NCI-H748 (cell line): Measurements from ENCODE around the gene EIF1.
A peak's percentile ranks its signal among the peaks of the same experiment; 100 is the strongest.
"Not testable (repeated sequence)": the region's sequence is repeated elsewhere in the genome, so short reads cannot be mapped to it uniquely, and the experiment has no call there.

Experiments used
- DNase-seq: peaks from one replicate; lab custom pipeline; 2025; ENCODE audit not compliant: unreplicated experiment; lab: John Stamatoyannopoulos, UW

EIF1 gene

DNA sequence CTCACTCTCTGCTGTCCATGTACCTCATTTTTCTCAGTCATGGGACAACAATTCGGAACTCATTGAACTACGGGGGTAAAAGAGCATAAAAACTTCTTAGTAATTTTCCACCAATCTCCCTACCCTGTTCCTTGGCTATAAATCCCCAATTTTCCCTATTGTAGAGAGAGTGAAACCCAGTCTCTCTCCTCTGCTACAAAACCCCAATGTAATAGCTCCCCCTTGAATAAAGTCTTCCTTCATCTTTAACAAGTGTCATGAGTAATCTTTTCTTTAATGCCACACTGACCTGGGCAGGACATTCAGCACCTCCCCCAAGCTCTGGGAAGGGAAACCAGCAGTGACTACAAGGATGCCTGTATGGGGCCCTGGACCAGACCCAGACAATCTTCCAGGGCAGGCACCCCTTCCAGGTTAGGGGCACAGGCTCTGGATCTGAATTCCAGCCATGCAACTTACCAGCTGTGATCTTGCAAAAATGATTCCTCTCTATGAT is 10.2 kb upstream of the EIF1 start:
- no peak for DNase-seq

DNA sequence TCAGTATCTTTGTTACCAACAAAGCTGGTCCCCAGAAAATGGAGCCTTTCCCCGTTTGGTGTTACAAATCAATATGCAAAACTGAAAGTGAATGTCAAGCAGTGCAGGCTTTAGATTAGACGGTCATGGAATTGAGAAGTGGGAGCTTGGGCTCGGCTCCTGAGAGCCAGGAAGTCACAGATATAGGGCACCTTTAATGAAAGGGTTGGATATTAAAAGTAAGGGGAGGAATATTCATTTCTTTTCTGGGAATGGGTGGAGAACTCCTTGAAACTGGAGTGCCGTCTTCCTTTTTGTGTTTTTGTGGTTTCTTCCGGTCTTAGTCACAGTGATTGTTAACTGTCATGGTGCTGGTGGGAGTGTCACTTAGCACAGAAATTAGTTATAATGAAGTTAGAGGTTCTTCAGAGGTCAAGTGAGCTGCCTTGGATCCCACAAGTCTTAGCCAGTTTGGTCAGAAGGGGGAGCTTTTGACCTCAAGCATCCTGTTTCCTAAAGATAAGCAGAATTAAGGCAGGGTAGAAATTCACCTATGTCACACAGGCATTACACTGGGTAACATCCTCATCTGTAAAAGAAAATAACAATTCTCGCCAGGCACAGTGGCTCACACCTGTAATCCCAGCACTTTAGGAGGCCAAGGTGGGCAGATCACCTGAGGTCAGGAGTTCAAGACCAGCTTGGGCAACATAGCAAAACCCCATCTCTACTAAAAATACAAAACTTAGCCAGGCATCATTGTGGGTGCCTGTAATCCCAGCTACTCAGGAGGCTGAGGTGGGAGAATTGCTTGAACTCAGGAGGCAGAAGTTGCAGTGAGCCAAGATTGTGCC is 9.6 kb upstream of the EIF1 start:
- DNase-seq = no peak

DNA sequence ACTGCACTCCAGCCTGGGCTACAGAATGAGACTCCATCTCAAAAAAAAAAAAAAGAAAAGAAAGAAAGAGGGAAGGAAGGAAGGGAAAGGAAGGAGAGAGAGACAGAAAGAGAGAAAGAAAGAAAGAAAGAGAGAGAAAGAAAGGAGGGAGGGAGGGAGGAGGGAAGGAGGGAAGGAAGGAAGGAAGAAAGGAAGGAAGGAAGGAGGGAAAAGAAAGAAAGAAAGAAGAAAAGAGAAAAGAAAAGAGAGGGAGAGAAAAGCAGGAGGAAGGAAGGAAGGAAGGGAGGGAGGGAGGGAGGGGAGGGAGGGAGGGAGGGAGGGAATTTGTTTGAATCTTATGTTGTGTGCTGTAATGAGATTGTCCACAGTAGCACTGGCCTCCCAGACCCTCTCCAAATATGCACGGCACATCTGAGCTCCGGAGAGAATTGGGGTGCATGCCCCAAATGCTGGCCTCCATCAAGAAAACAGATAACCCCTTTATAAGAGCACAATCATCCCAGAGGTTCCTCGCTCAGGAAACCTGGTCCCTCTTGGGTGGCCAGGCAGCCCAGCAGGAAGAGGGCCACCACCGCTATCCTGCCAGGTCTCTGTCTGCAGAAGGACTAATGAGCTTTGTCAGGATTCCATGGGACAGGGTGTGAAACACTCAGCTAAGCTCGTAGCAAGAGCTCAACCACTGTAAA is 8.8 kb upstream of the EIF1 start:
- no peak for DNase-seq

DNA sequence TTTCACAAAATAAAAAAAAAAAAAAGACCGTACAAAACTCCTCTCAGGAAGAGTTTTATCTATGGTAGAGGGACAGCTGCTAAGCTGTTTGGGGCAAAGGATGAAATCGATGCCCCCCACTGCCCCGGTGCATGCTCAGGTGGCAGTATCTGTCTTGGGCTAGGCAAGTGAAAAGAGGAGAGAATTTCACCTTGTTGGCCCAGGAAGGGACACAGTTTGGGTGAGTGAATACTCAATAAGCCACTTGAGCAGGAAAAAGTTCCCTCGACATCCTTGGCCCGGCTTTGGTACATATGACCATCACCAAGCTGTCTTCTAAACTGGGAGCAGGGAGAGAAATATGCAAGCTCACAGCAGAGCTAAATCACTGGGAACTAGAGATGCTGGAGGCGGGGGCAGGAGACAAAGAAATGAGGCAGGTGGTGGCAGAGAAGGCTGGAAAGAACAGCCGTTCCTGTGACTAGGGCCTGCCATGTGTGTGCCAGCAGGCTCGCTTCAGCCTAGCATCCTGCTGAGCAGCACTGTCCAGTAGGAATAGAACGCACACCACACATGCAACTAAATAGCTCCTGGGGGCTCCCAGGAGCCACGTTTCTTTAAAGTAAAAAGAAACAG is 8.2 kb upstream of the EIF1 start:
- DNase-seq = peak; percentile 22

DNA sequence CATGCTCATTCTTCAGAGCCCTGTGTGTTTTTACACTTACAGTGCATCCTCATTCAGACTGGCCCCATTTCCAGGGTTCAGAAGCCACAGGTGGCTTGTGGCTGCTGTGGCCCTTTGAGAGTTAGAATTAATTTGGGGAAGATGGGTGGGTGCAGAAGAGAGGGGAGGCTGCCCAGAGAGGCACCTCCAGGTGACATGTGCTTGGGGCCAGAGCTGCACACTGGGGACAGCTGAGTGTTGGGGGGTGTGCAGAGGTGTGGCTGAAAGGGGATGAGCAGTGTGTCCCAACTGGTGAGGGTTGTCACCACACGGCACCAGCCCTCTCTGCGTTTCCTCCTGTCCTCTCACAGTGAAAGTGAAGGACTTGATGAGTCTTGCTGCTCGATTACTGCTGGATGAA is 6.9 kb upstream of the EIF1 start:
- DNase-seq = no peak

DNA sequence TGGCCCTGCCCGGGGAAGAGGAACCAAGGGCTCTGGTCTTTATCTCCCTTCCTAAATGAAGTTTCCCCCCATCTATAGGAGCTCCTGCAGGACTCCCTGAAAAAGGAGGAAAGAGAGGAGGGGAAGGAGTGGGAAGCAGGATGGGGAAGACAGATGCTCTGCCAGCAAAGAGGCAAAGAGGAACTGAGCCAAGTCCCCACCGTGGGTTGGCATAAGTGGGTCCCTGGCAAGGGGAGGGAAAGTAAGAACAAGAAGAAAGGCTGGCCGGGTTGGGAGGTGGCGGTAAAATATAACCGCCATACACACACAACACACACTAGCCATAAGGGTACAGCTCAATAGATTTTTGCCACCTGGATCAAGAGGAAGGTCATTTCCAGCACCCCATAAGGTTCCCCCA is 6.1 kb upstream of the EIF1 start:
- DNase-seq = no peak

DNA sequence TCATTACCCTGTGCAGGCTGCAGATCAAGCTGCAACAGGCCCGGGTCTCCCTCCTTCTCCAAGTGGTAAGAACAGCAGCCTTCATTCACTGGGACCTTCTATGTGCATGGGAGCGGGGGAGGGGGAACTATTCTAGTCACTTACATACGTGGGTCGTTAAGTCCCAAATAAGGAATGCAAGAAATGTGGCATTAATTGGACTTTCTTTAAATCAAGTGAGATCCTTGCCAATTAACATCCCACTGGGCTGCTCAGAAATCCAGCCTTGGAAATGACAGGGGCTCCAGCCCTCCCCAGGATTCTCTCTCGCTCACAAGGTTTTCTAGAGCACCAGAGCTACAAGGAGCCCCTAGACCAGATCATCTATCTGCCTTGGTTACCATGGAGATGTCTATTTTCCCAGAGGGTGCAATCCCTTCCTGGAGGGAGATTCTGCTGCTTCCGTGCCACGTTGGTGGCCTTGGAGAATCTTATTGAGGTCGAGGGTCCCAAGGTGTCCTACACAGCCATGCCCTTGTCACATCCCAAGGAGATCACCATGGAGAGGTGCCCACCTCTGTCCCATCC is 5.2 kb upstream of the EIF1 start:
- peak; percentile 15 for DNase-seq

DNA sequence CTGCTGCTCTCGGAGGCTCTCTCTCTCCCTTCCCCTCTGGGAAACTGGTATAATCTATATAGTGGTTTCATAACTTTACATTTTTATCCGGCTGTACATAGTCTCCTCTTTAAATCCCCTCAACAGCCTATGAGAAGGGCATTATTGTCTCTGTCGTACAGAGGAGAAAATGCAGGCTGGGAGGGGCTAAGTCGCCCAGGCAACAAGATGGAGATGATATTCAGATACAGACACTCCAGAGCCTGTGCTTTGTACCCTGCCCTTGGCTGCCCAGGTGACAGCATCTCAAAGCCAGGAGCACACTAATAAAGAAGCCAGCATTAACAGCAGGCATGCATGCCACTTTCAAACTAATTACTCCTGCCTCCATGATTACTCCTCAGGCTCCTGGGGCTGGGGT is 4.7 kb upstream of the EIF1 start:
- peak; percentile 33 for DNase-seq

DNA sequence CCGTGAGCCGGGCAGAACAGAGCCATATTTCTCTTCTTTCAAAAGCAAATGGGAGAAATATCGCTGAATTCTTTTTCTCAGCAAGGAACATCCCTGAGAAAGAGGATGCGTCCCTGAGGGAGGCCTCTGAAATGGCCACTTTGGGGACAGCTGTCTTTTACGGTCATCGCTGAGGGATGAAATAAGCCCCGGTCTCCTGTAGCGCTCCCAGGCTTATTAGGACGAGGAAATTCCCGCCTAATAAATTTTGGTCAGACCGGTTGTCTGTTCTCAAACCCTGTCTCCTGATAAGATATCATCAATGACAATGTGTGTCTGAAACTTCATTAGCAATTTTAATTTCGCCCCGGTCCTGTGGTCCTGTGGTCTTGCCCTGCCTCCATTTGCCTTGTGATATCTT is 2.9 kb upstream of the EIF1 start:
- DNase-seq = not testable (repeated sequence)

DNA sequence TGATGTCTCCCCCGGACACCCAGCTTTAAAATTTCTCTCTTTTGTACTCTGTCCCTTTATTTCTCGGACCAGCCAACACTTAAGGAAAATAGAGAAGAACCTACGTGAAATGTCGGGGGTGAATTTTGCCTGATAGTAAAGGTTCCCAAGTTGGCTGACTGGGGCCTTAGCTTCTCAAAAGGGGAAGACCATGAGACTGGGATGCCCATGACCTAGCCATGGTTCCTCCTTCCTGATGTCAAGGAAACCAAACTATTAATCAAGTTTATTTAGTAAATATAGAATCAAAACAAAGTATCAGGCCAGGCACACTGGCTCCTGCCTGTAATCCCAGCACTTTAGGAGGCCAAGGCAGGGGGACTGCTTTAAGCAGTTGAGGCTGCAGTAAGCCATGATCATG is 2.4 kb upstream of the EIF1 start:
- DNase-seq = no peak

DNA sequence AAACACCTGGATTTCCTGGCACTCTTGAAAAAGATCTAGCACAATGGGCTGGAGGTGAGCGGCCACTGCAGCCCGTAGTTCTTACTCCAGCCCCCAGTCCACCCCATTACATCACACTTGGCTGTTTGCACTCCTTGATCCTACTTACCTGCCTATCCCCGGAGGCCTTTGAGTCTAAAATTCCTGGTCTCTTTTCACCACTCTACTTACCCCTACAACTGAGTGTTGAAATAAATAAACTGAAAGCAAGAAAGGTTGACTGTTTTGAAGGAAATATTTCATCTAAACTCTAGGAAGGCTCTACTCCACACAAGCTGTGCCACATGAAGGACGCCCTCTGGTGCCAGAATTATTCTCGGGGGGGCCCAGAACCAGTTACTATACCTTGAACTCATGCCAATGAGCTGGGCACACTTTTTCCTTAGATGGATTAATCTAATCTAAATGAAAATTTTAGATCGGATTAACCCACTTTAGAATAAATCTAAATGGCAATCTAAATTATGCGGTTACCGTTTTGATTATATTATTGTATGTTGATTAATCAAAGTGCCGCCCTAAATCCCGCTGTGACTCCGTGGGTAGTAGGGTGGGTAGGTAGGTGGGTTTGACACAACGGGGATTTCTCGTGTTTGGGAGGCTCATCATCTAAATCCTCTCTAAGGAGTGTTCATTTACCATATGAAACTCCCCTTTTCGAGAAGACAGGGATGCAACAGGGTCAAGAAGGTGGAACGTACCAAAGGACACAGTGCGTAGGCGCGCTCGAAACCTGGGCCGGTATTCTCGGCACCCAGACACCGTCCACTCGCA is 651 bp upstream of the EIF1 start:
- DNase-seq = peak; percentile 62

DNA sequence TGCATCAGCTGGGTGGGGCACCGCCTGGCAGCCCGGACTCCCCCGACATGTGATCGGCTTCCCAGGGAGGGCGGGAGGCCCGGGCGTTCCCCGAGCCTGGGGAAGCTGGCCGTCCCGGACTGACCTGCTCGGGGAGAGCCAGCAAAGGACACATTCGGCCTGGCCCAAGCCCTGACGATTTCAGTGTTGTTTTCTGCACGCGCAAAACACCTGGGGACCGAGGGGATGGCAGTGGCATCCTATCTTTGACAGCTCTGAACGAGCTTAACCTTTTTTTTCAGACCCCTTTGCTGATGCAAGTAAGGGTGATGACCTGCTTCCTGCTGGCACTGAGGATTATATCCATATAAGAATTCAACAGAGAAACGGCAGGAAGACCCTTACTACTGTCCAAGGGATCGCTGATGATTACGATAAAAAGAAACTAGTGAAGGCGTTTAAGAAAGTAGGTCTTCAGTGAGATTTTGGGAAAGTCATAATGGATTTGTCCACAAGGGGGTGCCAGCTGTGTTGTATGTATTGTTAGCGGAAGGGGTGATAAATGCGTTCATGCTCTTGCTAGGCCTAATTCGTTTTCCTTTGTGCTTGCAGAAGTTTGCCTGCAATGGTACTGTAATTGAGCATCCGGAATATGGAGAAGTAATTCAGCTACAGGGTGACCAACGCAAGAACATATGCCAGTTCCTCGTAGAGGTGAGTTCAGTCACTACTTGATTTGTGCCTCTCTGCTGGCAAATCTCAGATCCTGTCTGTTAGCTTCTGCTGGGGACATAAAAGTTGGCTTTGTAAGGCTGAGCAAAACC is 1.0 kb downstream of the EIF1 start:
- peak; percentile 57 for DNase-seq

DNA sequence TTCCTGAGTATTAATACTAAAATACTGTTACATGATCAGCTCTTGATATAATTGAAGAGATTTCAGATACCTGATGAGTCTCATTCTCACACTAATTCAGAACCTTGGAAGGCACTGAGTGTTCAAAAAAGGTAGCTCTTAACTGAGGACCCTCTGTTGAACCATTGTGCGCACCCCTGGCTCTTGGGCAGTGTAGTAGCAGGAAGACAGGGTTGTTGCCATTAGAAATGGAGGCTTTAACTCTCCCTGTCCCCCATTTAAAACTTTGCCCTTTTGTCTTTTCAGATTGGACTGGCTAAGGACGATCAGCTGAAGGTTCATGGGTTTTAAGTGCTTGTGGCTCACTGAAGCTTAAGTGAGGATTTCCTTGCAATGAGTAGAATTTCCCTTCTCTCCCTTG is 1.8 kb downstream of the EIF1 start:
- no peak for DNase-seq

DNA sequence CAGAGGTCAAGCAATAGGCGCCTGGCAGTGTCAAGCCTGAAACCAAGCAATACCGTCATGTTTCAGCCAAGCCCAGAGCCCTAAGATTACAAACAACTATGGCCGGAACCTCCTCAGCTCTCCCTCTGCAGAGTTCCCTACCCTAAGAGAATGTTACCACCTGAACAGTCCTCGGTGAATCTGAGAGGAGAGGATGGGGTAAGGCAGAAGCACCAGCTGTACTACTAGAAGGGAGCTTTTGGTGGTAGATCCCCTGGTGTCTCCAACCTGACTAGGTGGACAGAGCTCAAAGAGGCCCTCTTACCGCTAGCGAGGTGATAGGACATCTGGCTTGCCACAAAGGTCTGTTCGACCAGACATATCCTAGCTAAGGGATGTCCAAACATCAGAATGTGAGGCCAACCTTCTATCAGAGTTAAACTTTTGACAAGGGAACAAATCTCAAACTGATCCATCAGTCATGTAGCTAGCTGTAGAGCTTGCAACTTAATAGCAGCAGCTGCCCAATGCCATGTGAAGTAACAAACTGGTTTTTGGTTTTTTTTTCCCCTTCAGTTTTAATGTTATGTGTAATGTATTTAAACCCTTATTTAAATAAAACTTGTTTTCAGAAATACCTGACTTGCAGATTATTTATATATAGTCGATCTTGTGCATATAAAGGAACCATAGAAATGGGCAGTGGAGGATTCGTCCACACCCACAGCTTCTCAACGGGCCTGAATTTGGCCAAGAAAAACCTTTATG is 2.5 kb downstream of the EIF1 start:
- no peak for DNase-seq

DNA sequence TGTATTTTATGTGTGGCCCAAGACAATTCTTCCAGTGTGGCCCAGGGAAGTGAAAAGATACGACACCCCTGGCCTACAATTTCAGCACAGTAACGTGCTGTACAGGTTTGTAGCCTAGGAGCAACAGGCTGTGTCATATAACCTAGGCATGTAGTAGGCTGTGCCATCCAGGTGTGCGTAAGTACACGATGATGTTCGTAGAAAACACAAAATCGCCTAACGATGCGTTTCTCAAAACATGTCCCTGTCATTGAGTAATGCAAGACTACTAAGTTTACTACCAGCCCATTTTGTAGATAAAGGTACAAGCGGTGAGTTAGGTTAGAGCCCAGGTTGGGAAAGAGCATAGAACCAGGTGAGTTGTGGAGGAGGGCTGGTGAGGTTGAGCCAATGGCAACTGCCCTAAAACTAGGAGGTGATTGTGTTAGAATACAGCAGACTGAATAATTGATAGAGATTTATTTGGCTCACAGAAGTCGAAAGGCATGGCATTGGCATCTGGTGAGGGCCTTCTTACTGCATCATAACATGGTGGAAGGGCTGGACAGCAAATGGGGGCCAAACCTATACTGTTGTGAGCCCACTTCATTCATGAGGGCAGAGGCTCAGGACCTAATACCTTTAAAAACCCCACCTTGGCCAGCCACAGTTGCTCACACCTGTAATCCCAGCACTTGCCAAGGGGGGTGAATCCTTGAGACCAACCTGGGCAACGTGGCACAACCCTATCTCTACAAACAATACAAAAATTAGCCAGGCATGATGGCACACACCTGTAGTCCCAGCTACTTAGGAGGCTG is 4.2 kb downstream of the EIF1 start:
- no peak for DNase-seq

DNA sequence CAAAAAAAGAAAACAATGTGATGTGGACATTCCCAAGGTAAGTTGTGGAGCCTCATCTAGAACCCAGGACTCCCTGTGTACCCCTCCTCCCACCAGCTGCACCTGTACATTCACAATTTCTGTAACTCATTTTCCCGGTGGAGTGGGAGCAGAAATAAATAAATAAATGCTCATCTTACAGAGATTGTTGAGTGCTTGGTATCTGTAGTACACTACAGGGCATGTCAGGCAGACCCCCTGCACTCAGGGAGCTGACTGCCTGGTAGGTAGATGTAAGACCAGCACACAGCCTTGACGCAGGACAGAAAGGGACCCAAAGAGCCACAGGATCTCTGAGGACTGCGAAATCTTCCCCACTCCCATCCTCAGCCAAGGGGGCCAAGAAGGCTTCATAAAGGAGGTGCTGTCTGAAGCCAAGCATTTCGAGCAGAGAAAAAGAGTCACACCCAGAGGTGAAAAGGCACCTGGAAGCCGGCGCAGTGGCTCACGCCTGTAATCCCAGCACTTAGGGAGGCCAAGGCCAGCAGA is 6.5 kb downstream of the EIF1 start:
- DNase-seq = peak; percentile 24

DNA sequence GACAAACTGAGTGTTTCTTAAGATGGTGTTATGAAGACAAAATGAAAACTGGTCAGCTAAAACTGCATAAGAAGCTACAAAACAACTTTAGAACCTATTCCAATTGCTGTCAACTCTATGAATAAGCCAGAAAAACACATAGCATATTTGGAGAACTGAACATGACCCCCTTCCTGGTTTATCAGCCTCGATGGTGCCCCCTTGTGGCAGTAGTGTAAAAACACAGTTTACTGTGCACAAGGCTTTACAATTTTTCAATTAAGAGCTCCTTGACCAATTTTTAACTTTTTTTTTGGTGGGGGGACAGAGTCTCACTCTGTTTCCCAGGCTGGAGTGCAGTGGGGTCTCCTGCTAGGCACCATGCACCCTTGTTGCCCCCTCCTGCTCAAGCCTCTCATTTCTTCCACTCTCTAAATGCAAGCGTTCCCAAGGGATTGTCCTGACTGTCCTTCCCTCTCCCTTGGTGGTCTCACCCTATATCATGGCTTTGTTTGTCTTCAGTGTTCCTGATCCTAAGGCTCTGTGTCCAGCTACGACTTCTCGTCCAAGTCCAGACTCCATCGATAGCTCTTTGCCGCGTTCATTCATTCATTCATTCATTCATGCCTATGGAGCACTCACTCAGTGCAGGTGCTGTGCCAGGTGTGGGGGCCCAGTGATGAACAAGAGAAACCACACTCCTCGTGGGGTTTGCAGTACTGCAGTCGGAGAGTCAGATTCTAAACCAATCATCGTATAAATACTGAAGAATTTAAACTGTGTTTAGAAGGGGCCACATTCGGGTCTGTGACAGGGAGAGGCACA is 7.5 kb downstream of the EIF1 start:
- DNase-seq = peak; percentile 68
